Stimulated activated CD8-positive, alpha-beta memory T cell treated with anti-CD3 and anti-CD28 coated beads, Interleukin-7, amount 100 ng/mL, for 24 hours (primary cell): ENCODE measurements around the gene TAS2R41.
"Not testable (repeated sequence)": the region's sequence is repeated elsewhere in the genome, so short reads cannot be mapped to it uniquely, and the experiment has no call there.

Experiments used
- DNase-seq: peaks from one replicate; pipeline ENCODE4 v3.0.0-alpha.2; 2020; ENCODE audit warnings: low read depth

The TAS2R41 gene

DNA sequence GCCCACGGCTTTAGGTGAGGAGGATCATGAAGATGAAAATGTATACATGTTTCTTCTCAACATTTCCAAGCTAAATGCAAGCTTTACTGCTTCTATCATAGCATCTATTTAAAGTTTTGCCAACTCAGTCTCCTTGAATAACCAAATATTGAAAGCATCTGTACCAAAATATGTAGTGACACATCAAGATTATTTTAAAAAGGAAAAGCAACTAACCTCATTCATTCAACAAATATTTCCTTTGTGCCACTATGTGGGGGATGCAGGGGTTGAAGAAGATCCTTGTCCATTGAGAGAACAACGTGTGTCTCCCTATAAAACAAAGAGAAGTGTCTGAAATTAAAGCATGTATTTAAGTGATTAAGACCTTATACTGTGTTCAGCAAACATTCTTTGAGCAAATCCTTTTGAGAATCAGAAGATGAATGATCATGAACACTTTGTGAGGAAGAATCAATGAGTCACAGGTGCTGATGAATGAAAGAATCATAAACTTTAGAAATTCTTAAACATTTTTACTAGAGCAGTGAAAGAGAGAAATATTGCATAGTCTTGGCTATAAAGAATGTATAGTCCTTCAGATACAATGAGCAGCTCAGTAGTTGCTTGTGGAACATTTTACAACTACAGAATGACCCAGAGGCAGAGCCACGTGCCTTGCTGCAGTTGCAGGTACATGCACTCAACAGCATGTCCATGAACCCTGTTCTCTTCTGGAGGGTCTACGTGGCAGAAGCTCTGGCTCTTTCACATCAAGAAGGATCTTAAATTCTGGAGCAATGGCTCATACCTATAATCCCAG lies 20.5 kb upstream of the TAS2R41 start:
- DNase-seq: no peak

- no peak for DNase-seq
Measured at GRCh38 chr7:143458263-143458662, 19.4 kb upstream of the TAS2R41 start.

DNA sequence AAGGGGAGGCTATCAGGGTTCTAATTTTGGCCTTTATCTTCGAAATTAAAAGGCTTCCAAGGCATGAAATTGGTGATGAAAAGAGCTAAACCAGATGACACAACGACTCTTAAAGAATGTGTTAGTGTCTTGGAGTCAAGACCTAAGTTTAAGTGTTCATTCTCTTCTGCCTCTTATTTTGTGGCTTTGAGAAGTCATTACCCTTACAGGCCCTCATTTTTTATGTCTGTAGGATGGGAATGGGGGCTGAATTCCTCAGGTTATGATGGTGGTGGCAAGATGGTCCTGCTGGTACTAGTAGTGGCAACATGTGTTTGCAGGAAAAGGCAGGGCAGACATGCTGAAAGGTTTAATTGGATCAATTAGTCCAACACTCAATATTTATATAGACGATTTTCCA lies 19.0 kb upstream of the TAS2R41 start:
- DNase-seq: no peak

- DNase-seq: no peak
Measured at GRCh38 chr7:143459359-143459758, 18.3 kb upstream of the TAS2R41 start.

GRCh38 chr7:143460271-143460979 lies 17.2 kb upstream of the TAS2R41 start:
- no peak for DNase-seq

GRCh38 chr7:143462045-143462444 lies 15.6 kb upstream of the TAS2R41 start:
- no peak for DNase-seq

DNA sequence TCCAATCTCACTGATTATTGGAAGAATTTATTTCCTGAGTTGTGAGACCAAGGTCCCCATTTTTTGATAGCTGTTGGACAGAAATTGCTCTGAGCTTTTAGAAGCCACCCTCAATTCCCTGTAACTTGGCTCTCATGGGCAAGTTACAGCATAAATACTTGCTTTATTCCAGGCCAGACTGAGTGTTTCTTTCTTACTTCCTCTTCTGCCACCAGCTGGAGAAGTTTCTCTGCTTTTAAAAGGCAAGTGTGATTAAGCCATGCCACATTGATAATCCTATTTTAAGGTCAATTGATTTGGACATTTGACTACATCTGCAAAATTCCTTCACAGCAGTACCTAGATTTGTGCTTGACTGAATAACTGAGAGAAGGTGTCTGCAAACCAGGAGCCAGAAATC lies 14.1 kb upstream of the TAS2R41 start:
- no peak for DNase-seq

DNA sequence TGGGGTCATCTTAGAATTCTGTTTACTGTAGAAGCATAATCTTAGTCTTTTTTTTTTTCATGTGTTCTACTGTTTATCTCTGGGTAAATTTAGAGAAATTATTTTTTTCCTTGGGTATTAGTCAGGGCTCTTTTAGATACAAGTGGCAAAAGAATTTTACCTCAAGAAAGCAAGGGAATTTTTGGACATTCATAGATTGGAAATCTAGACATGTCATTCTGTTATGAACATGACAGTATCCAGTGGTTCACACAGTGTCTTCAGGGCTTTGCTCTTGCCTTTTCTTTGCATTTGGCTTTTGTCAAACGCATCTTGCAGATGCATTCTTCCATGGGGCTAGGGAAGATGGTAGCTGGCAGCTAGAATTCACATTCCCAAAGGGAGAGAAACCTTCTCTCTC lies 13.7 kb upstream of the TAS2R41 start:
- no peak for DNase-seq

- DNase-seq: no peak
Measured at GRCh38 chr7:143467724-143468123, 9.9 kb upstream of the TAS2R41 start.

- not testable (repeated sequence) for DNase-seq
Measured at GRCh38 chr7:143472071-143472689, 5.5 kb upstream of the TAS2R41 start.

DNA sequence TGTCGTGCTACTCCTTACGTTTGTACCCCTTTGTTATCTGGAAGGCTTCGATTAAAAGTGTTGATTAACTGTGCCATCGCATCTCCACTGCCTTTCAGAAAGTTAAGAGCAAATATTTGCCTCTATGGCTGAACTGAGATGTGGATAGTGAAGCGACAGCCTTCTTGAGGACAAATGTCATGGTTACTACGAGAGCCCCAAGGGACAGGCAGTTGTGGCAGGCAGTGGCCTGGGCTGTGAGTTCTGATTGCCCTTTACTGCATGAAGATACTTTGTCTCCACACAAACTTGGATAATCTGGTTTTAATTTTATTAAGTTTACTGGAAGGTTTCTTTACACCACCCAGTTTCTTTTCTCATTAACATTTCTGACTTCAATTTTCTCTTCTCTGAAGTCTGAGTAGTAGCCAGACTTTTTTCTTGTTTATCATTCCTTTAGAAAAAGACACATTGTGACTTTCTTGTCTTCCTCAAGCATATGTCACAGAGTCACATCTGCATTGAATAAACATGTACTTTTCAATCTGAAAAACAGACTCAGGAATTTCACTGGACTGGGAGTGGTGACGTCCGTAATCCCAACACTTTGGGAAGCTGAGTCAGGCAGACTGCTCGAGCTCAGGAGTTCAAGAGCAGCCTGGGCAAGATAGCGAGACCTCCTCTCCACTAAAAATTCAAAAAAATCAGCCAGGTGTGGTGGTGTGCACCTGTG lies 1.5 kb downstream of the TAS2R41 start:
- DNase-seq: no peak

GRCh38 chr7:143480501-143480900 lies 2.8 kb downstream of the TAS2R41 start:
- no peak for DNase-seq

GRCh38 chr7:143484119-143484518 lies 6.4 kb downstream of the TAS2R41 start:
- no peak for DNase-seq

DNA sequence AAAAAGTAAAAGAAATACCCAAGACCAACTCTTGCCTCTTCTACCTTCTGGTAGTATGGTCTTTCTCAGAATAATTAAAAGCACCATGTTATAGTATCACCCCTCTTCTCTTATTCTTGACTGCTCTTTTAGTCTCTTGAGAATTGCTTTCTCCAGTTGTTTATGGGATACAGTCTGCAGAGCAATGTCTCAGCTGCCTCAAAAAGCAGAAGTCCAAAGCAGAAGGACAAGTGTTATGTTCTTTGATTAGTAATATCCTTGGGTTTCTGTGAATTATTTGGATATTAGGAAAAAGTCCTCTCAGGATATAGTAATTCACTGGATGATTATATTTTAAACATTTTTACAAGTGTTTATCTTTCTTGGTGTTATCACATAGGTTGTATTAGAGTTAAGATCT lies 7.4 kb downstream of the TAS2R41 start:
- DNase-seq: no peak

DNA sequence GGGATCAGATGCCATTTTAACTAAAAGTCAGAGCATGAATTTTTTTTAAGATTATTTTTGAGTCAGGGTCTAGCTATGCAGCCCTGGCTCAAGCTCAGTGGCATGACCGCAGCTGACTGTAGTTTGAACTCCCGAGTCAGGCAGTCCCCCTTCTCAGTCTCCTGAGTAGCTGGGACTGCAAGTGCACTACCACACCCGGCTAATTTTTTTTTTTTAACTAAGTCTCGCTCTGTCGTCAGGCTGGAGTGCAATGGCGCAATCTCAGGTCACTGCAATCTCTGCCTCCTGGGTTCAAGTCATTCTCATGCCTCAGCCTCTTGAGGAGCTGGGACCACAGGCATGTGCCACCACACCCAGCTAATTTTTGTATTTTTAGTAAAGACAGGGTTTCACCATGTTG lies 7.8 kb downstream of the TAS2R41 start:
- DNase-seq: no peak

GRCh38 chr7:143486266-143486665 lies 8.6 kb downstream of the TAS2R41 start:
- not testable (repeated sequence) for DNase-seq

DNA sequence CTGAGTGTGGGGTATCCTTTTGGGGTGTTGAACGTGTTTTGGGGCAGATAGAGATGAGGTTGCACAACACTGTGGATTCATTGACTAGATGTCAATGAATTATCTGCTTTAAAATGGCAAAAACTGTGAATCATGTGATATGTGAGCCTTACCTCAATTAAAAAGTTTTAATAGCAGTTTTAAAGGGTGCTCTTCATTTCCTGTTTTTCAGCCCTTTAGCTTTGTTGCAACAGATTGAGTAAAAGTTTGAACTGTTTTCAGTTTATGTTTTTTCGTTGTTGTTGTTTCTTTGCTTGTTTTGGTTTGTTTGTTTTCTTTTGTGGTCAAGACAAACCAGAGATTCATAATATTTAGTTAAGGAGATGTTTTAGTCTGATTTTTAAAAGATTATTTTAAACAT lies 9.4 kb downstream of the TAS2R41 start:
- DNase-seq: no peak

- no peak for DNase-seq
Measured at GRCh38 chr7:143487566-143487965, 9.9 kb downstream of the TAS2R41 start.

GRCh38 chr7:143490717-143491306 lies 13.1 kb downstream of the TAS2R41 start:
- no peak for DNase-seq

GRCh38 chr7:143492043-143492471 lies 14.4 kb downstream of the TAS2R41 start:
- DNase-seq: no peak

DNA sequence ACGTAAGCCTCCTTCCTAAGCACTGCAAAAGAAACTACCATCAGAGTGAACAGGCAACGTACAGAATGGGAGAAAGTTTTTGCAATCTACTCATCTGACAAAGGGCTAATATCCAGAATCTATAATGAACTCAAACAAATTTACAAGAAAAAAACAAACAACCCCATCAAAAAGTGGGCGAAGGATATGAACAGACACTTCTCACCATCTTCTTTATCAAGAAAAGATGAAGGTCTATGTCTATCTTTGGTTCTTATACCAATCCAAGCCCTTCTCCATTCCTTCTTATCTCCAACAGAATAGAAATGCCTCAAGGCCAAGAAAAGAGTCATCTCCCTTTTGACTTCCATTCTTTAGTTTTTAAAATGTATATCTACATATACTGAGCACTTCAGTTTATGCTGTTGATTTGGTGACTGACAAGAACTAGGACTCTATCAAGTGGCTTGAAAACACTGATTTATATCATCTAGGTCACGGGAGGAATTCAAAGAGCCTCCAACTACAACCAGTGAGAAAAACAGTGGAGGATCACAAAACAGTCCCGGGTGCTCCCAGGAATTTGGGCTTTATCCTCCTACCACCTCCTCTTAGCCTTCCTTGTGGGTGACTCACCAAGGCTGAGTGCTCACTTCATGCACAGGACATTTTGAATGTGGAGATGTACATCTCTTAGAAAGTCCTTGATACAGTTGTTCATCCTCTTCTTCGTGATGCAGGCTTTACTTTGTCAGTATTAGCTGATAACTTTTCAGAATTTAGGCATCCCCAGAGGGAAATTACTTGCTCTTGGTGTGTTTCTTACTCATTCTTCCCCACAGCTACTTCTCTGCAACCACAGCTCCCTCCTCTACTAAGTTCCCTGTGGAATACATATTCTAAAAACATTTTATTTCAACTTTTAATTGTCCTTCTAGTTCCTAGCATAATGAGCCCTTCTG lies 15.4 kb downstream of the TAS2R41 start:
- DNase-seq: no peak
